GM06990 (cell line): ENCODE measurements around the gene TGFBR3.

Source experiments
- DNase-seq: peaks from one replicate; pipeline ENCODE4 v3.0.0-alpha.2; 2011; ENCODE audit not compliant: insufficient read length; ENCODE audit errors: extremely low read depth
- H3K27me3 ChIP-seq: replicated peaks from 2 replicates; pipeline ENCODE4 v1.6.0; 2011; ENCODE audit warnings: low read length; ENCODE audit not compliant: control insufficient read depth, insufficient read depth
- H3K36me3 ChIP-seq: 2 replicates; pipeline ENCODE4 v1.5.1; 2011; ENCODE audit warnings: low read length; ENCODE audit not compliant: control insufficient read depth, insufficient read depth
- H3K4me3 ChIP-seq: replicated peaks from 2 replicates; pipeline ENCODE4 v1.5.1; 2011; ENCODE audit warnings: low read depth, mild to moderate bottlenecking, control low read depth, low read length
- TF ChIP-seq, protein P1 (sequence below): IDR thresholded peaks from 2 replicates; pipeline ENCODE4 v1.5.1; 2011; ENCODE audit warnings: low read length, control low read depth, mild to moderate bottlenecking, inconsistent platforms; ENCODE audit not compliant: insufficient read depth, poor library complexity, severe bottlenecking

Gene TGFBR3

DNA sequence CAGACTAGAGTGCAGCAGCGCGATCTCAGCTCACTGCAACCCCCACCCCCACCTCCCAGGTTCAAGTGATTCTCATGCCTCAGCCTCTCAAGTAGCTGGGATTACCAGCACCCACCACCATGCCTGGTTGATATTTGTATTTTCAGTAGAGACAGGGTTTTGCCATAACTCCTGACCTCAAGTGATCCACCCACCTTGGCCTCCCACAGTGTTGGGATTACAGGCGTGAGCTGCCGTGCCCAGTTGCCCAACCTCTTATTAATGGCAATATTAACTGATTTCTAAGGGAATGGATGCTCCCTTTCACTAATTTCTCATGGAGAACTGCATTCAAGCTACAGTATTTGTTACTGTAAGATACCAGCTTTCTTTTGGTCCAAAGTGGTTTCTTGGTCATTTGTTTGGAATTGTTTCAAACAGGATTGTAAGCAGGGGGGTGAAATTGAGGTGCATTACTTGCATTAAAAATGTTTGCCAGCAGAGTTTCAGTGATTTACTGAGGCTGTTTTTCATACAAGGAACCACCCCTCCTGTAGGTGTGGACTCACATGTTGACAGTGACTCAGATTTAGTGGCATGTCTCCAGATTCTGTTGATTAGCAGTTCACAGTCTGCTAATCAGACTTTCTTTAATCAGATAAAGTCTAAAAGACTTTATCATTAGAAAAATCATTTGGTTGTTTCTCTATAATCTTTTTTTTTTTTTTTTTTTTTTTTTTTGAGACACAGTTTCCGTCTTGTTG is 3.9 kb upstream of the TGFBR3 start:
- TF ChIP-seq, protein P1, sequence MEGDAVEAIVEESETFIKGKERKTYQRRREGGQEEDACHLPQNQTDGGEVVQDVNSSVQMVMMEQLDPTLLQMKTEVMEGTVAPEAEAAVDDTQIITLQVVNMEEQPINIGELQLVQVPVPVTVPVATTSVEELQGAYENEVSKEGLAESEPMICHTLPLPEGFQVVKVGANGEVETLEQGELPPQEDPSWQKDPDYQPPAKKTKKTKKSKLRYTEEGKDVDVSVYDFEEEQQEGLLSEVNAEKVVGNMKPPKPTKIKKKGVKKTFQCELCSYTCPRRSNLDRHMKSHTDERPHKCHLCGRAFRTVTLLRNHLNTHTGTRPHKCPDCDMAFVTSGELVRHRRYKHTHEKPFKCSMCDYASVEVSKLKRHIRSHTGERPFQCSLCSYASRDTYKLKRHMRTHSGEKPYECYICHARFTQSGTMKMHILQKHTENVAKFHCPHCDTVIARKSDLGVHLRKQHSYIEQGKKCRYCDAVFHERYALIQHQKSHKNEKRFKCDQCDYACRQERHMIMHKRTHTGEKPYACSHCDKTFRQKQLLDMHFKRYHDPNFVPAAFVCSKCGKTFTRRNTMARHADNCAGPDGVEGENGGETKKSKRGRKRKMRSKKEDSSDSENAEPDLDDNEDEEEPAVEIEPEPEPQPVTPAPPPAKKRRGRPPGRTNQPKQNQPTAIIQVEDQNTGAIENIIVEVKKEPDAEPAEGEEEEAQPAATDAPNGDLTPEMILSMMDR = no peak
- H3K27me3 ChIP-seq = no peaks in the 10 kb centered on the region
- no peak for DNase-seq
- no peaks in the 10 kb centered on the region for H3K36me3 ChIP-seq
- H3K4me3 ChIP-seq = no peak overlapping the region

DNA sequence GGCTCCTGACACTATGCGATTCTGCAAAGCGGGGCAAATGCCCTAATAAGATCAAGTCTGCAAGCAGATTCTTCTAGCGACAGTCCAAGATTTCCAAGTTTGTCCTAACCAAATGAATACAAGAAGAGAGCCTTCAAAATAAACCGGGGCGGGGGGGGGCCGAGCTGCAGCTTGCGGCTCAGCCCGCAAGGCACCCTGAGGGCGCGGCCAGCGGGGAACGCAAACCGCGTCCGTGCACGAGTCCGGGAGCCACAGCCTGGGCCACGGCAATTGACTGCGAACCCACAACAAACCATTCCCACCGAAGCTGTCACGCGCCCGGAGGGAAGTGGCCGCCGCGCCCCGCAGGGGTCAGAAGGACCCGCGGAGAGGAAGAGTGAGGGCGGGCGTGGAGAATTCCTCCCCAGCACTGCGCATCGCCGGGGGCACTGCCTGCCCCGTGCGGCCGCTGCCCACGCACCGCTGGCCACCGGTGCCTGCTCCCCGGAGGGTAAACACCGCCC is 687 bp downstream of the TGFBR3 start:
- peak overlapping the region; percentile 84 for H3K4me3 ChIP-seq
- peak; percentile 61 for DNase-seq

GRCh38 chr1:91884459-91885212 is 1.3 kb downstream of the TGFBR3 start:
- no peaks in the 10 kb centered on the region for H3K27me3 ChIP-seq
- peak; percentile 38 for DNase-seq
- TF ChIP-seq, protein P1 = no peak
- H3K4me3 ChIP-seq = peak overlapping the region; percentile 84
- H3K36me3 ChIP-seq = no peaks in the 10 kb centered on the region

More for the DNA sequence above, 687 bp downstream of the TGFBR3 start:
- TF ChIP-seq, protein P1 = no peak
- no peaks in the 10 kb centered on the region for H3K36me3 ChIP-seq
- no peaks in the 10 kb centered on the region for H3K27me3 ChIP-seq

DNA sequence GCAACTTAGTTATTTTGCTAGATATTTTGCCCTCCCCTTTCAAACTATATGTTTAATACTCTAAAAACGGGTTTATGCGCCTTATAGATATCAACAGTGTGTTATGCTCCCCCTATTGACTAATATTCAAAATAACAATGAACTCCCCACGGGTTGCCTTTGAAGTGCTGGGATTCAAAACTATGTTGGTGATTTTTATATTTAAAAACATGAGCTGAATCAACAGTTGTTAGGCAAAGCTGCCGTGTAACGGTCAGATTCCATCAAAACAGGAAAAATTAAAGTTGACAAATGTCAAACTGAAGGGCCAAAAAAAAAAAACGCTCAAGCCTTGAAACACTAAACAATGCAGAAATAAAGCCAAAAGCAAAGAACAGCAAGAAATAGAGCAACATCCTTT is 2.5 kb downstream of the TGFBR3 start:
- TF ChIP-seq, protein P1 = peak; percentile 59
- no peaks in the 10 kb centered on the region for H3K27me3 ChIP-seq
- no peaks in the 10 kb centered on the region for H3K36me3 ChIP-seq
- no peak overlapping the region; the same call in 1 of the 2 replicates for H3K4me3 ChIP-seq
- no peak for DNase-seq

GRCh38 chr1:91881280-91881679 is 4.7 kb downstream of the TGFBR3 start:
- Histone ChIP-seq H3K36me3 (no peaks in the 10 kb centered on the region), H3K27me3 (no peaks in the 10 kb centered on the region), H3K4me3 (no peak overlapping the region)
- TF ChIP-seq, protein P1 = no peak
- DNase-seq = no peak
